COLO668 (cell line): ENCODE data around the gene MEGF10.

ENCODE experiments used
- DNase-seq: peaks from one replicate; lab custom pipeline; 2025; ENCODE audit not compliant: unreplicated experiment; lab: John Stamatoyannopoulos, UW

MEGF10 gene

DNA sequence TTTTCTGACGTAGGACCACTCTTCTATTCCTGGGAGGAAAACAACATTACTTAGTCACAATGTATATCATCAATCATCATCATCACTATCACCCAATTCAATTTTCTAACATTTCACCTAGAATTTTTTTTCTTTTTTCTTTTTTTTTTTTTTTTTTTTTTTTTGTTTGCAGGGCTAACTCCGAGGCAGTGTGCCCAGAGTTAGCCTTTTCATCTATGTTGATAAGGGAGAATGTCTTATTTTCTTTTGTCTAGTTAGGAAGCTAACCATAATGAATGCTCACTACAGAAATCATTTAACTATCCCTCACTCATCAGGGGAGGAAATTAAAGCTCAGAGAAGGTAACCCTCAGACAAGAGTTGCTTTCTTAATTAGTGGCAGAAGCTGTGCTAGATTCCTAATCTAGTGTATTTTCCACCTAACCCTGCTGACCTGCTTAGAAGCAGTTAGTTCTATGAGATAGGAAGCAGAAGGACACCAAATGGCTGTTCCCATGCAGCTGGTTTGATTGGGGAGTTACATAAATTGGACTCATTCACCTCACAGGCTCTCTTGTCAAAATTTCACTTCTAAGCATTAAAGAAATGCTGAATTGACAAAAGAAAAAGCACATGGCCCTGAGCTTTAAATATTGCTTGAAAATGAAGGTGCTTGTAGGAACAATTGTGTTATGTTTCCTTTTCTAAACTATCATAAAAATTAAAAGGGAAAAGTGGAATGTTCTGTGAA lies 218.2 kb downstream of the MEGF10 start:
- DNase-seq: no peak
